NT2/D1 (cell line): ENCODE results near the gene PRPF6.

ENCODE experiments used
- DNase-seq: peaks from one replicate; pipeline ENCODE4 v3.0.0-alpha.2; 2011; ENCODE audit warnings: low read depth, low spot score
- H3K27me3 ChIP-seq: 2 replicates; pipeline ENCODE4 v1.6.0; 2011; ENCODE audit warnings: mild to moderate bottlenecking; ENCODE audit not compliant: insufficient read length, insufficient read depth
- H3K36me3 ChIP-seq: 2 replicates; pipeline ENCODE4 v1.6.1; 2011; ENCODE audit warnings: mild to moderate bottlenecking, low read length, mixed read lengths; ENCODE audit not compliant: insufficient read depth, insufficient read length
- H3K4me1 ChIP-seq: 2 replicates; pipeline ENCODE4 v1.5.1; 2011; ENCODE audit not compliant: insufficient read depth, insufficient read length
- H3K4me3 ChIP-seq: 2 replicates; pipeline ENCODE4 v1.5.1; 2011; ENCODE audit warnings: low read depth; ENCODE audit not compliant: insufficient read length
- H3K9ac ChIP-seq: 2 replicates; pipeline ENCODE4 v1.6.0; 2011; ENCODE audit warnings: low read depth; ENCODE audit not compliant: insufficient read length
- H3K9me3 ChIP-seq: 2 replicates; pipeline ENCODE4 v1.5.1; 2011; ENCODE audit warnings: mild to moderate bottlenecking, low read length; ENCODE audit not compliant: insufficient read depth
- SUZ12 ChIP-seq: IDR thresholded peaks from 2 replicates; pipeline ENCODE4 v1.6.1; 2011; ENCODE audit not compliant: insufficient read length, insufficient read depth; ENCODE audit errors: extremely low read depth
- YY1 ChIP-seq: IDR thresholded peaks from 2 replicates; pipeline ENCODE4 v1.6.1; 2011; ENCODE audit not compliant: insufficient read length, insufficient read depth
- ZNF274 ChIP-seq: IDR thresholded peaks from 2 replicates; pipeline ENCODE4 v1.6.1; 2011; ENCODE audit warnings: mild to moderate bottlenecking, low read depth, low read length

The PRPF6 gene

GRCh38 chr20:64039293-64040160 is 58.6 kb downstream of the PRPF6 start:
- H3K27me3 ChIP-seq, result peaks cover 62% of the 10 kb centered on the region
- no peak for DNase-seq
- peaks cover 31% of the 10 kb centered on the region for H3K4me1 ChIP-seq
- peak overlapping the region; percentile 51 for H3K4me3 ChIP-seq
- TF ChIP-seq ZNF274 (no peak), SUZ12 (no peak), YY1 (no peak)
- peaks cover 8% of the 10 kb centered on the region; the same call in 1 of the 2 replicates for H3K9me3 ChIP-seq
- peaks cover 16% of the 10 kb centered on the region for H3K36me3 ChIP-seq
- peak overlapping the region; percentile 74 for H3K9ac ChIP-seq

GRCh38 chr20:64040231-64041039 is 59.5 kb downstream of the PRPF6 start:
- Histone ChIP-seq H3K4me3 (no peak overlapping the region), H3K4me1 (peaks cover 38% of the 10 kb centered on the region), H3K9me3 (peaks cover 8% of the 10 kb centered on the region; the same call in 1 of the 2 replicates), H3K36me3 (peaks cover 7% of the 10 kb centered on the region), H3K9ac (no peak overlapping the region), H3K27me3 (peaks cover 62% of the 10 kb centered on the region)
- no peak for DNase-seq
- TF ChIP-seq YY1, result no peak
- no peak for TF ChIP-seq SUZ12
- TF ChIP-seq ZNF274, result no peak

- Histone ChIP-seq H3K27me3 (peaks cover 68% of the 10 kb centered on the region), H3K36me3 (no peaks in the 10 kb centered on the region), H3K4me1 (peaks cover 35% of the 10 kb centered on the region), H3K9me3 (peaks cover 8% of the 10 kb centered on the region; the same call in 1 of the 2 replicates), H3K9ac (no peak overlapping the region), H3K4me3 (no peak overlapping the region)
- TF ChIP-seq SUZ12 (no peak), ZNF274 (no peak), YY1 (no peak)
- DNase-seq, result no peak
These were observed 60.3 kb downstream of the PRPF6 start for GRCh38 chr20:64041040-64041780.

GRCh38 chr20:64041781-64042053 is 60.8 kb downstream of the PRPF6 start:
- peaks cover 31% of the 10 kb centered on the region for H3K4me1 ChIP-seq
- peaks cover 70% of the 10 kb centered on the region for H3K27me3 ChIP-seq
- H3K4me3 ChIP-seq, result peak overlapping the region; percentile 62
- TF ChIP-seq ZNF274 (no peak), SUZ12 (no peak), YY1 (no peak)
- no peaks in the 10 kb centered on the region for H3K36me3 ChIP-seq
- peaks cover 8% of the 10 kb centered on the region; the same call in 1 of the 2 replicates for H3K9me3 ChIP-seq
- H3K9ac ChIP-seq, result peak overlapping the region; percentile 74
- DNase-seq, result no peak

- peaks cover 3% of the 10 kb centered on the region for H3K36me3 ChIP-seq
- H3K9me3 ChIP-seq, result peaks cover 8% of the 10 kb centered on the region; the same call in 1 of the 2 replicates
- peaks cover 71% of the 10 kb centered on the region for H3K27me3 ChIP-seq
- no peak for TF ChIP-seq YY1
- TF ChIP-seq SUZ12, result peak; percentile 77
- no peak for TF ChIP-seq ZNF274
- H3K4me1 ChIP-seq, result peaks cover 28% of the 10 kb centered on the region
- peak overlapping the region; percentile 74 for H3K9ac ChIP-seq
- no peak for DNase-seq
- H3K4me3 ChIP-seq, result peak overlapping the region; percentile 62
These were observed 61.3 kb downstream of the PRPF6 start for GRCh38 chr20:64042054-64042781.

- Histone ChIP-seq H3K36me3 (peaks cover 3% of the 10 kb centered on the region), H3K4me1 (peaks cover 25% of the 10 kb centered on the region), H3K9ac (no peak overlapping the region), H3K4me3 (no peak overlapping the region), H3K27me3 (peaks cover 72% of the 10 kb centered on the region), H3K9me3 (peaks cover 8% of the 10 kb centered on the region; the same call in 1 of the 2 replicates)
- no peak for DNase-seq
- TF ChIP-seq ZNF274 (no peak), YY1 (no peak), SUZ12 (no peak)
These were observed 62.8 kb downstream of the PRPF6 start for GRCh38 chr20:64043768-64044167.
